DOHH2 (cell line): Measurements from ENCODE around the gene LRRC7.

ENCODE experiments used
- H3F3A ChIP-seq: fragments of 200-600 bp; sonication (generic), shearing (Covaris generic); 2 replicates; pipeline ENCODE4 v1.6.0; 2016; ENCODE audit warnings: antibody characterized with exemption, mild to moderate bottlenecking; ENCODE audit not compliant: control insufficient read depth, insufficient read depth
- H3K27ac ChIP-seq: fragments of 200-600 bp; sonication (generic); 2 replicates; pipeline ENCODE4 v1.5.1; 2014; ENCODE audit warnings: low read depth, mild to moderate bottlenecking, low read length, moderate library complexity
- H3K27me3 ChIP-seq: fragments of 200-600 bp; sonication (generic); 2 replicates; pipeline ENCODE4 v1.6.1; 2014; ENCODE audit warnings: mild to moderate bottlenecking, low read length, mixed read lengths; ENCODE audit not compliant: control insufficient read depth
- H3K36me3 ChIP-seq: fragments of 200-600 bp; sonication (generic); 2 replicates; pipeline ENCODE4 v1.6.1; 2014; ENCODE audit warnings: mild to moderate bottlenecking, low read length, moderate library complexity, mixed read lengths; ENCODE audit not compliant: control insufficient read depth
- H3K4me1 ChIP-seq: fragments of 200-600 bp; sonication (generic); 2 replicates; pipeline ENCODE4 v1.6.1; 2014; ENCODE audit warnings: mild to moderate bottlenecking, low read length, mixed read lengths; ENCODE audit not compliant: control insufficient read depth
- H3K4me2 ChIP-seq: fragments of 200-600 bp; sonication (generic); 2 replicates; pipeline ENCODE4 v1.6.0; 2014; ENCODE audit warnings: mild to moderate bottlenecking, low read length, moderate library complexity
- H3K4me3 ChIP-seq: fragments of 200-600 bp; sonication (generic); 2 replicates; pipeline ENCODE4 v1.5.1; 2014; ENCODE audit warnings: mild to moderate bottlenecking, low read length, mixed read lengths
- H3K79me2 ChIP-seq: fragments of 200-600 bp; sonication (generic); 2 replicates; pipeline ENCODE4 v1.6.1; 2014; ENCODE audit warnings: mild to moderate bottlenecking, low read length, mixed read lengths; ENCODE audit not compliant: control insufficient read depth
- H3K9me2 ChIP-seq: fragments of 200-600 bp; sonication (generic); replicated peaks from 2 replicates; pipeline ENCODE4 v1.6.1; 2014; ENCODE audit warnings: mild to moderate bottlenecking, low read length, mixed read lengths; ENCODE audit not compliant: control insufficient read depth
- H3K9me3 ChIP-seq: fragments of 200-600 bp; sonication (generic); 2 replicates; pipeline ENCODE4 v1.6.1; 2014; ENCODE audit warnings: antibody characterized with exemption, low read length, mixed read lengths; ENCODE audit not compliant: control insufficient read depth, insufficient read depth
- H4K20me1 ChIP-seq: fragments of 200-600 bp; sonication (generic); 2 replicates; pipeline ENCODE4 v1.6.0; 2014; ENCODE audit warnings: low read depth, mild to moderate bottlenecking, antibody characterized with exemption, low read length, moderate library complexity; ENCODE audit not compliant: control insufficient read depth, insufficient read depth
- CTCF ChIP-seq: fragments of 200-600 bp; sonication (generic); IDR thresholded peaks from one replicate; pipeline ENCODE4 v1.5.1; 2014; ENCODE audit warnings: antibody characterized with exemption, mild to moderate bottlenecking, low read depth, low read length; ENCODE audit not compliant: poor library complexity, severe bottlenecking
- EZH2phosphoT487 ChIP-seq: fragments of 200-600 bp; sonication (generic); IDR thresholded peaks from 2 replicates; pipeline ENCODE4 v1.6.1; 2017; ENCODE audit warnings: borderline replicate concordance, mild to moderate bottlenecking, antibody characterized with exemption, low read length, moderate library complexity, mixed read lengths

LRRC7 gene

GRCh38 chr1:70091811-70092210, 524.1 kb downstream of the LRRC7 start:
- Histone ChIP-seq H3K4me3 (no peak overlapping the region), H3F3A (no peaks in the 10 kb centered on the region), H3K27ac (no peak overlapping the region), H3K27me3 (0 out of 2 replicates have a peak, but pooled peaks cover 10% of the 10 kb centered on the region), H3K36me3 (no peaks in the 10 kb centered on the region), H3K4me1 (no peaks in the 10 kb centered on the region), H3K79me2 (no peaks in the 10 kb centered on the region), H3K9me2 (no peaks in the 10 kb centered on the region), H3K9me3 (no peaks in the 10 kb centered on the region), H4K20me1 (no peaks in the 10 kb centered on the region), H3K4me2 (no peak overlapping the region)
- TF ChIP-seq EZH2phosphoT487: no peak
- no peak for TF ChIP-seq CTCF

- no peaks in the 10 kb centered on the region for H3K4me1 ChIP-seq
Observed at GRCh38 chr1:70092526-70092925, 524.8 kb downstream of the LRRC7 start.

GRCh38 chr1:70093250-70093975, 525.7 kb downstream of the LRRC7 start:
- H3K4me2 ChIP-seq: no peak overlapping the region
- H3K36me3 ChIP-seq: no peaks in the 10 kb centered on the region
- 0 out of 2 replicates have a peak, but pooled peaks cover 10% of the 10 kb centered on the region for H3K27me3 ChIP-seq
- H3K79me2 ChIP-seq: no peaks in the 10 kb centered on the region
- H3K4me3 ChIP-seq: no peak overlapping the region
- H3F3A ChIP-seq: no peaks in the 10 kb centered on the region
- no peaks in the 10 kb centered on the region for H3K9me2 ChIP-seq
- no peaks in the 10 kb centered on the region for H3K9me3 ChIP-seq
- no peaks in the 10 kb centered on the region for H3K4me1 ChIP-seq
- H4K20me1 ChIP-seq: no peaks in the 10 kb centered on the region
- no peak overlapping the region for H3K27ac ChIP-seq
- no peak for TF ChIP-seq CTCF
- TF ChIP-seq EZH2phosphoT487: no peak

More at GRCh38 chr1:70092526-70092925, 524.8 kb downstream of the LRRC7 start:
- Histone ChIP-seq H3F3A (no peaks in the 10 kb centered on the region), H3K9me3 (no peaks in the 10 kb centered on the region), H3K4me2 (no peak overlapping the region), H3K27ac (no peak overlapping the region), H3K9me2 (no peaks in the 10 kb centered on the region), H3K4me3 (no peak overlapping the region), H3K36me3 (no peaks in the 10 kb centered on the region), H3K27me3 (0 out of 2 replicates have a peak, but pooled peaks cover 10% of the 10 kb centered on the region), H3K79me2 (no peaks in the 10 kb centered on the region), H4K20me1 (no peaks in the 10 kb centered on the region)
- no peak for TF ChIP-seq CTCF
- no peak for TF ChIP-seq EZH2phosphoT487
